PC-9 (cell line): Measurements from ENCODE around the gene TMEM151A.

ENCODE experiments used
- CTCF ChIP-seq: fragments of 200-600 bp; sonication (generic); conservative IDR thresholded peaks from 2 replicates; pipeline ENCODE4 v1.6.1; 2017; ENCODE audit warnings: mixed run types, antibody characterized with exemption, mild to moderate bottlenecking, moderate library complexity
- EZH2 ChIP-seq: fragments of 200-600 bp; sonication (generic); IDR thresholded peaks from 2 replicates; pipeline ENCODE4 v1.8.0; 2017; ENCODE audit warnings: antibody characterized with exemption, low read depth

GRCh38 chr11:66248903-66249302, 42.8 kb upstream of the TMEM151A start:
- TF ChIP-seq EZH2 (no peak), CTCF (no peak)
